NCI-H1092 treated with DMSO at 0.1 percent for 48 hours (cell line): ENCODE measurements around the gene PPP1R1A.

Source experiments
- DNase-seq: peaks from one replicate; lab custom pipeline; 2025; lab: John Stamatoyannopoulos, UW

Gene PPP1R1A

GRCh38 chr12:54603173-54603814, 14.8 kb upstream of the PPP1R1A start:
- peak; percentile 53 for DNase-seq

- DNase-seq = no peak
Observed at GRCh38 chr12:54602661-54603060, 14.2 kb upstream of the PPP1R1A start.

- no peak for DNase-seq
Observed at GRCh38 chr12:54601841-54602240, 13.4 kb upstream of the PPP1R1A start.

- DNase-seq = no peak
Observed at GRCh38 chr12:54598970-54599369, 10.5 kb upstream of the PPP1R1A start.

- peak; percentile 67 for DNase-seq
Observed at GRCh38 chr12:54596526-54596946, 8.1 kb upstream of the PPP1R1A start.

GRCh38 chr12:54595471-54595870, 7.0 kb upstream of the PPP1R1A start:
- no peak for DNase-seq

- no peak for DNase-seq
Observed at GRCh38 chr12:54593725-54594124, 5.3 kb upstream of the PPP1R1A start.

GRCh38 chr12:54593135-54593534, 4.7 kb upstream of the PPP1R1A start:
- no peak for DNase-seq

- DNase-seq = peak; percentile 30
Observed at GRCh38 chr12:54592316-54592715, 3.9 kb upstream of the PPP1R1A start.

- DNase-seq = no peak
Observed at GRCh38 chr12:54590978-54591591, 2.6 kb upstream of the PPP1R1A start.

GRCh38 chr12:54589964-54590363, 1.5 kb upstream of the PPP1R1A start:
- no peak for DNase-seq

- DNase-seq = no peak
Observed at GRCh38 chr12:54588890-54589267, 420 bp upstream of the PPP1R1A start.

- DNase-seq = peak; percentile 23
Observed at GRCh38 chr12:54587315-54587873, 1.1 kb downstream of the PPP1R1A start.

- DNase-seq = no peak
Observed at GRCh38 chr12:54586620-54587019, 1.8 kb downstream of the PPP1R1A start.

GRCh38 chr12:54585243-54585642, 3.2 kb downstream of the PPP1R1A start:
- no peak for DNase-seq

GRCh38 chr12:54584128-54584527, 4.3 kb downstream of the PPP1R1A start:
- DNase-seq = no peak

GRCh38 chr12:54583726-54584125, 4.7 kb downstream of the PPP1R1A start:
- DNase-seq = no peak

GRCh38 chr12:54581412-54581811, 7.0 kb downstream of the PPP1R1A start:
- no peak for DNase-seq

GRCh38 chr12:54579696-54580333, 8.6 kb downstream of the PPP1R1A start:
- peak; percentile 54 for DNase-seq

GRCh38 chr12:54579258-54579657, 9.2 kb downstream of the PPP1R1A start:
- DNase-seq = no peak

GRCh38 chr12:54578778-54579177, 9.7 kb downstream of the PPP1R1A start:
- DNase-seq = no peak

GRCh38 chr12:54572881-54573280, 15.6 kb downstream of the PPP1R1A start:
- DNase-seq = no peak
